ENCODE measurements around the gene ITPR1.

ITPR1 gene

GRCh38 chr3:4806535-4807108 is 313.5 kb downstream of the ITPR1 start:
- H3K36me3 ChIP-seq (replicated peaks), result no peaks in the 10 kb centered on the region
- in situ Hi-C loops (cut with MboI; ENCODE audit: low sequenced_read_pairs), result no loop called here
- no peaks in the 10 kb centered on the region for H3K27me3 ChIP-seq (ENCODE audit: low read depth)
- no peak overlapping the region for H3K4me3 ChIP-seq
- no peak for DNase-seq (ENCODE audit: low spot score in 2 of 2)
- H3K9me3 ChIP-seq, result no peaks in the 10 kb centered on the region
- H3K4me1 ChIP-seq, result no peaks in the 10 kb centered on the region

DNA sequence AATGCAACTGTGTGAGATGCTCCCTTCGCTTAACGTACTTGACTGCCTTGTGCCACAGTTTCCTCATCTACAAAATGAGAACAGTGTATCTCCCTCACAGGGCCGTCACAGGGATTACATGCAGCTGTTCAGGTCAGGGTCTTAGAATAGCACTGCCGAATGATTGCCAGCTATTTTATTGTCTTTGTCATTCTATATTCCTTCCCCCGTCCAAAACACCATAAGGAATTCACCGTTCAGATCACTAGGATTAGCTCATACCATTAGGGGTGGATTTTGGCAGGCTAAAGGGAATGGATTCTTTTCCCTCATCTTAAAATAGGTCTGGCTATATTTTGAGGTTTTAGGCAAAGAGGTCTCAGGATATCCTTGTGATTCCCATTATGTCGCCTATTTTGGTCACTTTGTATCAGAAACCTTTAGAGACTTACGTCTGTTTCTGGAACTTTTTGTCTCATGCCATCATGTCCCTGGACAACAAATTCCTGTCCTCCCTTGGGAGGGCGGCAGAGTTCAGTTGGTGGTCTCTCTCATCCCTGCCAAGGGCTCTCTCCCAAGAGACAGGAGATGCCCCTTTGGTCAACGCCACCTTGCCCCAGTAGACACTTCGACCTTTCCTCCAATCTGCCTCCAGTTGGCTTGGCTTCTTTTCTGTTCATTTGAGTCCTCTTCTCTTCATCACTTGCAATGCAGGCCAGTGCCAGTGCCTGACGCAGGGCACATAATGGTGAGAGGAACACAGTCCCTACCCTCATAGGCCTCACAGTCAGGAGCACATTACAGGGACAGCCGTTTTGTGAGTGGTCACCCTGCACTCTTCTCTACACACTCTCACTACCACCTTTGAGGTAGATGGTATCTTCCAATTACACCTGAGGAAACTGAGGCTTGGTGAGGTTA is 314.5 kb downstream of the ITPR1 start:
- in situ Hi-C loops (cut with MboI; ENCODE audit: low sequenced_read_pairs), result no loop called here
- H3K36me3 ChIP-seq (replicated peaks), result no peaks in the 10 kb centered on the region
- no peak overlapping the region for H3K4me3 ChIP-seq

GRCh38 chr3:4808637-4809036 is 315.5 kb downstream of the ITPR1 start:
- H3K4me1 ChIP-seq, result no peaks in the 10 kb centered on the region
- H3K4me3 ChIP-seq, result no peak overlapping the region
- in situ Hi-C loops (cut with MboI; ENCODE audit: low sequenced_read_pairs), result no loop called here
- no peaks in the 10 kb centered on the region for H3K36me3 ChIP-seq (replicated peaks)
- H3K27me3 ChIP-seq (ENCODE audit: low read depth), result no peaks in the 10 kb centered on the region
- no peaks in the 10 kb centered on the region for H3K9me3 ChIP-seq
- no peak for DNase-seq (ENCODE audit: low spot score in 2 of 2)

More for the DNA sequence above, 314.5 kb downstream of the ITPR1 start:
- Histone ChIP-seq H3K27me3 (ENCODE audit: low read depth) (no peaks in the 10 kb centered on the region), H3K4me1 (no peaks in the 10 kb centered on the region), H3K9me3 (no peaks in the 10 kb centered on the region)
- DNase-seq (ENCODE audit: low spot score in 2 of 2), result no peak

DNA sequence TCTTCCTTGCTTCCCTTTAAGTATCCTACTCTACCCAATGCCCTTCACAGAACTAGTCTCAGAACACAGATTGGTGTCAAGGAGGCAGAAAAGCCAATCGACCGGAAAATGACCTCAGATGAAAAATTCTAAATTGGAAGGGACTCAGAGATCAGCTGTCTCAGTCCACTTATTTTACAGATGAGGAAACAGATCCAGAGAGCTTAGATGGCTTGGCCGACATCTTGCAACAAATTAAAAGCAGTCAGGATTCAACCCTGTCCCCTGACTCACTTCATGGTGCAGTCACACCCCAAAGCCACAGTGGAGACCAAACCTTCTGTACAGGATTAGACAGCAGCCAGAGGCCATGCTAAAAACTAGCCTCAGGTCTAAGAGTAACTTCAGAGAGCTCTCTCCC is 316.8 kb downstream of the ITPR1 start:
- H3K4me3 ChIP-seq, result no peak overlapping the region
- no peaks in the 10 kb centered on the region for H3K36me3 ChIP-seq (replicated peaks)
- no peaks in the 10 kb centered on the region for H3K4me1 ChIP-seq
- H3K9me3 ChIP-seq, result no peaks in the 10 kb centered on the region
- in situ Hi-C loops (cut with MboI; ENCODE audit: low sequenced_read_pairs), result no loop called here
- H3K27me3 ChIP-seq (ENCODE audit: low read depth), result no peaks in the 10 kb centered on the region
- DNase-seq (ENCODE audit: low spot score in 2 of 2), result no peak

DNA sequence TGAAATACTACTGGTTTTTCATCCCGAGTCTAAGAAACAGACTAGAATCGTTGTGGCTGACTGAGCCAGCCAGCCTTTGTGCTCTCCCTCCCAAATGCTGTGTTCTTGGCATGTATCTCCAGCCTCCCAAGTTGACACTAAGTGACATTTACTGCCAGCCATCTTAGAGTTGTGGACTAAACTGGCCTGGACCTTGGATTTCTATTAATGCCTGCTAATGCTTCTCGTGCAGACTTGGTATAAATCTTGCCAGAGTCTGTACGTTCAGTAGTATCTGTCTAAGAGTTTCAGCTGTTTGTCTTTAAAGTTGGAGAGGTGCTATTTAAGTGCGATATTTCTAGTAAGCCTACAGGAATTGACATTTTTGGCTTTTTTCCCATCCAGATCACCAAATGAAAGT is 319.4 kb downstream of the ITPR1 start:
- H3K9me3 ChIP-seq, result no peaks in the 10 kb centered on the region
- no peak for DNase-seq (ENCODE audit: low spot score in 2 of 2)
- H3K36me3 ChIP-seq (replicated peaks), result no peaks in the 10 kb centered on the region
- in situ Hi-C loops (cut with MboI; ENCODE audit: low sequenced_read_pairs), result no loop called here
- H3K4me1 ChIP-seq, result no peaks in the 10 kb centered on the region
- no peak overlapping the region for H3K4me3 ChIP-seq
- no peaks in the 10 kb centered on the region for H3K27me3 ChIP-seq (ENCODE audit: low read depth)

- in situ Hi-C loops (cut with MboI; ENCODE audit: low sequenced_read_pairs), result no loop called here
- H3K4me1 ChIP-seq, result no peaks in the 10 kb centered on the region
- H3K36me3 ChIP-seq (replicated peaks), result no peaks in the 10 kb centered on the region
- no peaks in the 10 kb centered on the region for H3K9me3 ChIP-seq
- no peak overlapping the region for H3K4me3 ChIP-seq
- no peaks in the 10 kb centered on the region for H3K27me3 ChIP-seq (ENCODE audit: low read depth)
- DNase-seq (ENCODE audit: low spot score in 2 of 2), result no peak
Measured at GRCh38 chr3:4813909-4814304, 320.8 kb downstream of the ITPR1 start.

- H3K36me3 ChIP-seq (replicated peaks), result no peaks in the 10 kb centered on the region
- in situ Hi-C loops (cut with MboI; ENCODE audit: low sequenced_read_pairs), result no loop called here
- no peaks in the 10 kb centered on the region for H3K9me3 ChIP-seq
- H3K4me3 ChIP-seq, result no peak overlapping the region
- H3K4me1 ChIP-seq, result no peaks in the 10 kb centered on the region
- DNase-seq (ENCODE audit: low spot score in 2 of 2), result no peak
- H3K27me3 ChIP-seq (ENCODE audit: low read depth), result no peaks in the 10 kb centered on the region
Measured at GRCh38 chr3:4814305-4814903, 321.3 kb downstream of the ITPR1 start.

GRCh38 chr3:4814904-4815574 is 321.9 kb downstream of the ITPR1 start:
- H3K36me3 ChIP-seq (replicated peaks), result no peaks in the 10 kb centered on the region
- H3K4me1 ChIP-seq, result no peaks in the 10 kb centered on the region
- H3K9me3 ChIP-seq, result no peaks in the 10 kb centered on the region
- no peak for DNase-seq (ENCODE audit: low spot score in 2 of 2)
- no peaks in the 10 kb centered on the region for H3K27me3 ChIP-seq (ENCODE audit: low read depth)
- H3K4me3 ChIP-seq, result no peak overlapping the region
- in situ Hi-C loops (cut with MboI; ENCODE audit: low sequenced_read_pairs), result no loop called here

GRCh38 chr3:4816306-4816705 is 323.2 kb downstream of the ITPR1 start:
- in situ Hi-C loops (cut with MboI; ENCODE audit: low sequenced_read_pairs), result no loop called here
- H3K4me1 ChIP-seq, result no peaks in the 10 kb centered on the region
- H3K27me3 ChIP-seq (ENCODE audit: low read depth), result no peaks in the 10 kb centered on the region
- DNase-seq (ENCODE audit: low spot score in 2 of 2), result no peak
- H3K36me3 ChIP-seq (replicated peaks), result no peaks in the 10 kb centered on the region
- no peaks in the 10 kb centered on the region for H3K9me3 ChIP-seq
- no peak overlapping the region for H3K4me3 ChIP-seq

DNA sequence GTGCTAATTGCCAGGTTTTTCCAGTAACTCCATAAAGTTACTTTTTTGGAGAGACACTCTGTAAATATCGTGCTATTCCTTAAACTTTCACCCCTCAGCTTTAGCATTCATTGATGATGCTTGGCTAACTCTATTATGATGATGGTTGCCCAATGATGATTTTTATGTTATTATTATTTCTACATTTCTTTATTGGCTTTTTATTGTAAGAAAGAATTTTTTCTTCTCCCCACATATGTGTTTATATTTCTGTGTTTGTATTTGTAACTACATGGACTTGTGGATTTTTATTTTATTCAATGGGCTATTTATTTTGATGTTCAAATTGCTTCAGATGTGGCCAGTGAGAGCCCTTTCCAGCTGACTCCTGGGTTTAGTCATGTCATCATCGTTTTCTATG is 323.6 kb downstream of the ITPR1 start:
- DNase-seq (ENCODE audit: low spot score in 2 of 2), result no peak
- no peaks in the 10 kb centered on the region for H3K36me3 ChIP-seq (replicated peaks)
- H3K9me3 ChIP-seq, result no peaks in the 10 kb centered on the region
- H3K4me1 ChIP-seq, result no peaks in the 10 kb centered on the region
- in situ Hi-C loops (cut with MboI; ENCODE audit: low sequenced_read_pairs), result no loop called here
- no peaks in the 10 kb centered on the region for H3K27me3 ChIP-seq (ENCODE audit: low read depth)
- H3K4me3 ChIP-seq, result no peak overlapping the region

- DNase-seq (ENCODE audit: low spot score in 2 of 2), result no peak
- in situ Hi-C loops (cut with MboI; ENCODE audit: low sequenced_read_pairs), result no loop called here
- Histone ChIP-seq H3K36me3 (replicated peaks) (no peaks in the 10 kb centered on the region), H3K9me3 (no peaks in the 10 kb centered on the region), H3K27me3 (ENCODE audit: low read depth) (no peaks in the 10 kb centered on the region), H3K4me3 (no peak overlapping the region), H3K4me1 (no peaks in the 10 kb centered on the region)
Measured at GRCh38 chr3:4817128-4817527, 324.0 kb downstream of the ITPR1 start.

DNA sequence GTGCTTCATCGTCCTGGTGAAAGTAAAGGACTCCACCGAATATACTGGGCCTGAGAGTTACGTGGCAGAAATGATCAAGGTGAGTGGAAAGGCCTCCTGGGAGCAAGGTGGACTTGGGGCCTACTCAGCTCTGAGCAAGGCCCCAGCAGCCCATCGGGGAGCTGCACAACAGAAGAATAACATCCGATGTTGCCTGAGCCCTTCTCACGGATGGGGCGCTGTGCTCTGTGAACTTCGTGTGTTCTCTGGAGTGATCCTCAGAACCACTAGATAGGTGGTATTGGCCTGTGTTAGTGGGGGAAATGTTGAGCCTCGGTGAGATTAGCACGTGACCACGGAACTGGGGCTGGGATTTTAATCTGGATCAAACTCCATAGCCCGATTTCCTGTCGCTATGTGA is 325.0 kb downstream of the ITPR1 start:
- Histone ChIP-seq H3K27me3 (ENCODE audit: low read depth) (no peaks in the 10 kb centered on the region), H3K36me3 (replicated peaks) (no peaks in the 10 kb centered on the region), H3K4me3 (no peak overlapping the region), H3K9me3 (no peaks in the 10 kb centered on the region), H3K4me1 (no peaks in the 10 kb centered on the region)
- in situ Hi-C loops (cut with MboI; ENCODE audit: low sequenced_read_pairs), result no loop called here
- no peak for DNase-seq (ENCODE audit: low spot score in 2 of 2)

DNA sequence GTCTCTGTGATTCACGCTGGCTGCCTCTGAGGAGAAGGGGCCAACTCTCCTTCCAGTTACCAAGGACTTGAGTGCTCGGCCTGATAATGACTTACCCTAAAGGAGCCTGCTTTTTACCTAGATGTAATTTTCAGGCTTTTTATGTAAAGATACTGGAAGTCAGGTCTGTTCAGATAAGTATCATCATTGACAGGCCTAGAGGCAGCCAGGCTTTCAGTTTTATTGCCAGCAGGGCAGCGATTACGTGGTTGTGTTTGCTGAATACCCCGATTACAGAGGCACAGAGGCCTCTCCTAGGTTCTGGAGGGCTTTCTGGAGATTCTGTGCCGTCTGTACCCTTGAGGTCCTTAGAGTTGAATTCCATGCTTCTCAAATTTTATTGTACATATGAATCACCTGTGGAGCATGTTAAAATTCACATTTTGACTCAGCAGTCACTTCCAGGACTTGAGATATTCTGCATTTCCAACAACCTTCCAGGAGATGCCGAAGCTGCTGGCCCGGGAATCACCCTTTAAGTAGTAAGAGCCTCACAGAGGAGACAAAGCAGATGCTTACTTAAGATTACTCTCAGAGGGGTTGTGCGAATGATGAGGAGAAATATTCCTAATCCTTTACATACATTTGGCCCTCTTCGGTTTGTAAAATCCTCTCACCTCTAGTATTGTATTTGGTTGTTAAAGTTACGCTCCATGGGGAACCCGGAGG is 326.0 kb downstream of the ITPR1 start:
- Histone ChIP-seq H3K36me3 (replicated peaks) (no peaks in the 10 kb centered on the region), H3K27me3 (ENCODE audit: low read depth) (no peaks in the 10 kb centered on the region), H3K4me3 (no peak overlapping the region), H3K4me1 (no peaks in the 10 kb centered on the region), H3K9me3 (no peaks in the 10 kb centered on the region)
- in situ Hi-C loops (cut with MboI; ENCODE audit: low sequenced_read_pairs), result no loop called here
- DNase-seq (ENCODE audit: low spot score in 2 of 2), result no peak
